Ovary (tissue), 3 donors: ENCODE data around the gene PARD6B.

ENCODE experiments used
- CTCF ChIP-seq, 3 donors: fragments of 450-650 bp in 2 of 3; fragments of 200-600 bp in 1 of 3; IDR thresholded peaks; one replicate each; pipeline versions ENCODE4 v1.5.1 to v1.8.0; 2016 to 2022; ENCODE audit warnings: antibody characterized with exemption in 3 of 3, mild to moderate bottlenecking in 1 of 3
- POLR2A ChIP-seq: fragments of 450-650 bp; IDR thresholded peaks from one replicate; pipeline ENCODE4 v1.6.1; 2017; ENCODE audit warnings: antibody characterized with exemption, mild to moderate bottlenecking, moderate library complexity
- donor health status: DM: no; HTN: no; CAD: no.

- TF ChIP-seq POLR2A = no peak
- TF ChIP-seq CTCF (IDR thresholded peaks at IDR 0.05) = no peak
These were observed 22.3 kb upstream of the PARD6B start for GRCh38 chr20:50708845-50709635.
